Activated CD4-positive, alpha-beta memory T cell treated with anti-CD3 and anti-CD28 coated beads, Interleukin-2, amount 10 ng/mL, durations not matched to agents 7 days and 5 days (primary cell): ENCODE results near the gene PPP4R3B. TPM values are rescaled to one million over a fixed set of nuclear protein-coding genes. Genes with fewer than 3 reads are reported as not detected.
"Not testable (repeated sequence)": the region's sequence is repeated elsewhere in the genome, so short reads cannot be mapped to it uniquely, and the experiment has no call there.

ENCODE experiments used
- CTCF ChIA-PET: fragments of 350-600 bp; sonication (Branson Sonifier 250); formaldehyde crosslinking; loops from one replicate; lab custom pipeline; 2021; ENCODE audit warnings: antibody characterized with exemption, inconsistent platforms; lab: Charles Lee
- POLR2A ChIA-PET: fragments of 350-600 bp; sonication (Branson Sonifier 250); formaldehyde crosslinking; loops from one replicate; lab custom pipeline; 2021; ENCODE audit warnings: antibody characterized with exemption; lab: Charles Lee
- DNase-seq: peaks from one replicate; pipeline ENCODE4 v3.0.0-alpha.2; 2020
- H3K27ac Mint-ChIP-seq: one replicate; pipeline ENCODE4 v1.8.0; 2021; ENCODE audit warnings: mild to moderate bottlenecking, mixed read lengths
- H3K27me3 Mint-ChIP-seq: one replicate; pipeline ENCODE4 v1.8.0; 2021; ENCODE audit warnings: mixed read lengths
- H3K36me3 Mint-ChIP-seq: one replicate; pipeline ENCODE4 v1.8.0; 2021; ENCODE audit warnings: low read depth, mixed read lengths
- H3K4me1 Mint-ChIP-seq: one replicate; pipeline ENCODE4 v1.8.0; 2021; ENCODE audit warnings: mixed read lengths
- H3K4me3 Mint-ChIP-seq: one replicate; pipeline ENCODE4 v1.8.0; 2021; ENCODE audit warnings: mild to moderate bottlenecking, mixed read lengths
- H3K9me3 Mint-ChIP-seq: one replicate; pipeline ENCODE4 v1.8.0; 2021; ENCODE audit warnings: mixed read lengths
- total RNA-seq, 2 experiments: library from RNA; stranded (reverse); gene quantifications; one replicate each; pipeline ENCODE4 v1.2.3, GENCODE V29; 2021

The PPP4R3B gene
- total RNA-seq, 2 experiments from 2014 or later: 70.7 to 75.4 TPM

DNA sequence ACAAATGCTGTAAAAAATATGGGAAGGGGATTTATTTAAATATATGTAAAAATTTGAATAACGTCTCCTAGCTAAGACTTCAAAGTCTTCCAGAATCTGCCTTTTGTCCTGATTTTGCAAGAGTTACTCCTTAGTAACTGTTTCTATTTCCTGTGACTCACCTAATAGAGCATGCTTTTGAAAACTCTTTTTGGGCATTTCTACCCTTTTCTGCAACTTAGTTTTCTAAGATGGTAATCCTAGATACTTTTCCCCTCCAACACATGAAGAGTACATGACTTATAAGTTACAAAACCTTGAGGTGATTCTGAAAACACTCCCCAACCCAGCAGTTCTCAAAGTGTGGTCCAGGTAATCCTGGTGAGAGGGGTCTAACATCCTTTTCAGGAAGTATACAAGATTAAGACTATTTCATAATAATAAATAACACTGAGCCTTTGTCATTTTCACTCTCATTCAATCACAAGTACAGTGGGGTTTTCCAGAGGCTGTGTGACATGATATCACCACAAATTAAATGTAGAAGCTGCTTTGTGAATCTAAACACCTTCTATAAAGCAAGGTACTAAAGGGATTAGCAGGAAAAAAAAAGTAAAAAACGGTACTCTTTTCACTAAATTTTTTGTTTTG, 31.9 kb downstream of the PPP4R3B start:
- no peaks in the 10 kb centered on the region for H3K9me3 Mint-ChIP-seq
- DNase-seq: no peak
- H3K27ac Mint-ChIP-seq: peak overlapping the region; percentile 25
- CTCF ChIA-PET: no interaction called here
- peaks cover 46% of the 10 kb centered on the region for H3K36me3 Mint-ChIP-seq
- H3K4me3 Mint-ChIP-seq: no peak overlapping the region
- H3K27me3 Mint-ChIP-seq: no peaks in the 10 kb centered on the region
- H3K4me1 Mint-ChIP-seq: peaks cover 19% of the 10 kb centered on the region
- POLR2A ChIA-PET: no interaction called here

DNA sequence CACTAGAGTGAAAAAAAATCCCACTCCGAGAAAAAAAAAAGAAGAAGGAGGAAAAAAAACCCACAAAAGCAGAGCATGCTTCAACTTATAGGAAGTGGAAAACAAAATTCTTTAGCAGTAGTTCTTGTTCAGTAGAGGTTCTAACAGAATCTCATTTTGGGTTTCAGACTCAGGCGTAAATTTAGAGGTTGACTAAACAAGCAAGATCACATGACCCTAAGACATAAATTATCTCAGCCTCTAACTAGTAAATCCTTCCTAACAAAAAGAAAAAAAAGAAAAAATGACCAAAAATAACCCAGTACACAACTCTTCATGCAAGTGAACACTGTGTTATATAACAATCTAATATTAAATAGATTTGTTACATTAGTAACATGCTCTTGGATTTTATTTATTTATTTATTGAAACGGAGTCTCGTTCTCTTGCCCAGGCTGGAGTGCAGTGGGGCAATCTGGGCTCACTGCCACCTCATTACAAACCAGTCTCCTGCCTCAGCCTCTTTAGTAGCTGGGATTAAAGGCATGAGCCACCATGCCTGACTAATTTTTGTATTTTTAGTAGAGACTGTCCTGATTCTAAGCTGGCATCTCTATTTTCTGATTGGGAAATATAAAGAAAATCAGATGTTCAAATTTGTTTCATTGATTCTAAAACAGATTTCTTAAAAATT, 35.4 kb downstream of the PPP4R3B start:
- H3K27ac Mint-ChIP-seq: no peak overlapping the region
- ChIA-PET CTCF (interaction anchor here (0.6 to 1.8 kb wide), 2 partner anchors 62 to 75 kb away, joined by 3 to 4 read pairs; partner anchors contain the start of gene CFAP36), POLR2A (no interaction called here)
- H3K27me3 Mint-ChIP-seq: no peaks in the 10 kb centered on the region
- H3K36me3 Mint-ChIP-seq: peaks cover 50% of the 10 kb centered on the region
- H3K9me3 Mint-ChIP-seq: no peaks in the 10 kb centered on the region
- no peak for DNase-seq
- H3K4me1 Mint-ChIP-seq: peaks cover 16% of the 10 kb centered on the region
- H3K4me3 Mint-ChIP-seq: no peak overlapping the region

DNA sequence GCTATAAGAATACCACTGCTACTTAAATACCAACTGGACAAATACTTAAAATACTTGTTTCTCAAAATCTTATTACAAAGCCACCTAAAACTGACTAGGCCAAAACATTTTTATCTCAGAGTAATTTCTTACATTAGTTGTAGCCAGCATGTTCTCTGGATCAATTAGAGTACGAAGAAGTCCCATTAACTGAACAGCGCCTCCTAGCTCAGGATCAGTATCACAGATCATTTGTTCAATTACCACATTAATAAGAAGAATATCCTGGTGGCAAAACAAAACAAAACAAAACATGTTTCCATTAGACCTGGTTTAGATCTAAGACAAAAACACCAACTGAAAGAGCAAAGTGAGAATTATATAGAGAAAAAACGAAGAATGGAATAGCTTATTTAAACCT, 36.0 kb downstream of the PPP4R3B start:
- H3K27me3 Mint-ChIP-seq: no peaks in the 10 kb centered on the region
- POLR2A ChIA-PET: no interaction called here
- H3K9me3 Mint-ChIP-seq: no peaks in the 10 kb centered on the region
- H3K4me1 Mint-ChIP-seq: peaks cover 13% of the 10 kb centered on the region
- H3K36me3 Mint-ChIP-seq: peaks cover 51% of the 10 kb centered on the region
- DNase-seq: no peak
- peak overlapping the region; percentile 49 for H3K27ac Mint-ChIP-seq
- no peak overlapping the region for H3K4me3 Mint-ChIP-seq
- CTCF ChIA-PET: interaction anchor here (1.8 kb wide), 1 partner anchor 62 kb away, joined by 4 read pairs; the partner anchor contains the start of gene CFAP36

DNA sequence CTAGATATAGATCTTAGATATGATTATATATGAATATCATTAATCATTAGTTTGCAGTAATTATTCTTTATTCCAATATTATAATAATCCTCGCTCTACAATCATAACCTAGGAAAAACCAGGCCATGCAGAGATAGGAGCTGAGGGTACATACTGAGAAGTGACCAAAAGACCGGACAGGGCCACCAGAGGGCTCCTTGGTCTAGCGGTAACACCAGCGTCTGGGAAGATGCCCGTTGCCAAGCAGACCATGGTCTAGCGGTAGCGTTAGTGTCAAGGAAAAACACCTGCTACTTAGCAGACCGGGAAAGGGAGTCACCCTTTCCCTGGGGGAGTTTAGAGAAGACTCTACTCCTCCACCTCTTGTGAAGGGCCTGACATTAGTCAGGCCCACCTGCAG, 48.4 kb downstream of the PPP4R3B start:
- H3K4me1 Mint-ChIP-seq, H3K27ac Mint-ChIP-seq, H3K27me3 Mint-ChIP-seq, H3K4me3 Mint-ChIP-seq, DNase-seq, H3K9me3 Mint-ChIP-seq: not testable (repeated sequence)
- H3K36me3 Mint-ChIP-seq: peaks cover 50% of the 10 kb centered on the region
- POLR2A ChIA-PET: interaction anchor here (1.3 to 1.6 kb wide), 3 partner anchors 12 to 49 kb away, joined by 3 to 5 read pairs (median 5); partner anchors contain the start of gene CFAP36
- CTCF ChIA-PET: interaction anchor here (1.0 to 1.3 kb wide), 2 partner anchors 16 to 50 kb away, joined by 3 read pairs; partner anchors contain the start of gene CFAP36

DNA sequence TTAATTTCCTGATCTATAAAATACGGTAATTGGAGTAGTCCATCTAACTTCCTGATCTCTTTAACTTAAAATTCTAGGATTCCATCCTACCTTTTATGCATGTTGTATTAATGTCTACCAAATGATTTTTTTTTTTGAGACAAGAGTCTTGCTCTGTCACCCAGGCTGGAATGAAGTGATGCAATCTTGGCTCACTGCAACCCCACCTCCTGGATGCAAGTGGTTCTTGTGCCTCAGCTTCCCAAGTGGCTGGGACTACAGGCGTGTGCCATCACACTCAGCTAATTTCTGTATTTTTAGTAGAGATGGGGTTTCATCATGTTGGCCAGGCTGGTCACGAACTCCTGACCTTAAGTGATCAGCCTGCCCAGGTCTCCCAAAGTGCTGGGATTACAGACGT, 50.1 kb downstream of the PPP4R3B start:
- peaks cover 2% of the 10 kb centered on the region for H3K4me1 Mint-ChIP-seq
- peaks cover 5% of the 10 kb centered on the region for H3K9me3 Mint-ChIP-seq
- peaks cover 56% of the 10 kb centered on the region for H3K36me3 Mint-ChIP-seq
- H3K27ac Mint-ChIP-seq: no peak overlapping the region
- ChIA-PET POLR2A (interaction anchor here (1.0 to 1.6 kb wide), 2 partner anchors 37 to 48 kb away, joined by 4 to 5 read pairs; partner anchors contain the start of gene CFAP36), CTCF (no interaction called here)
- DNase-seq: no peak
- no peaks in the 10 kb centered on the region for H3K27me3 Mint-ChIP-seq
- H3K4me3 Mint-ChIP-seq: no peak overlapping the region

DNA sequence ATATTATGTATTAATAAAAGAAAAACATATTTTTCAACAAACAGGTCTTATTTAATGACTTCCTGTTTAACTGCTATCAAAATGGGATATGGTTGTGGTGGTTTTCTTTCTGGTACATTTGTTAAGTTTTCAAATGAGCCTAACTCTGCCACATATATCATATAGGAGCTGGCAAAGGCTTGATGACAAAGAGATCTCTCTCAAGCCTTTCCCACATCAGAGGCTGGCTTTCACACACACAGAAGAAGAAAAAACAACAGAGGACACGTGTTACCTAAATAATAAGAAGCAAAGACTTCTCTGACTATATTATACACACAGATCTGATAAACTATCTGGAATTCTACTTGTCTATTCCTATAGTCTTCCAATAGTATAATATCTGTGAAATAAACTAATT, 51.8 kb downstream of the PPP4R3B start:
- Mint-ChIP-seq H3K27me3 (no peaks in the 10 kb centered on the region), H3K36me3 (peaks cover 72% of the 10 kb centered on the region), H3K4me3 (no peak overlapping the region), H3K9me3 (peaks cover 13% of the 10 kb centered on the region), H3K4me1 (peaks cover 2% of the 10 kb centered on the region), H3K27ac (no peak overlapping the region)
- POLR2A ChIA-PET: no interaction called here
- DNase-seq: no peak
- CTCF ChIA-PET: no interaction called here

DNA sequence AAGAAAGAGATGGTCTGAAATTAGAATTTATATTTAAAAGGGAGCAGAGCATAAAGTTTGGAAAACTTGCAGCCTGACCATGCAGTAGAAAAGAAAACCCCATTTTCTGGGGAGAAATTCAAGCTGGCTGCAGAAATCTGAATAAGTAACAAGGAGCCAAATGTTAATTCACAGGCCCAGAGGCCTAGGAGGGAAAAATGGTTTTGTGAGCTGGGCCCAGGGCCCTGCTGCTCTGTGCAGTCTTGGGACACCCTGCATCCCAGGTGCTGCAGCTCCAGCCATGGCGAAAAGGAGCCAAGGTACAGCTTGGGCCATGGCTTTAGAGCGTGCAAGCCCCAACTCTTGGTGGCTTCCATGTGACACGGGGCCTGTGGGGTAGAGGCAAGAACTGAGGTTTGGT, 56.6 kb downstream of the PPP4R3B start:
- Mint-ChIP-seq H3K4me1 (peaks cover 2% of the 10 kb centered on the region), H3K36me3 (peaks cover 74% of the 10 kb centered on the region), H3K27me3 (no peaks in the 10 kb centered on the region), H3K9me3 (peaks cover 13% of the 10 kb centered on the region), H3K27ac (no peak overlapping the region), H3K4me3 (no peak overlapping the region)
- ChIA-PET CTCF (no interaction called here), POLR2A (no interaction called here)
- no peak for DNase-seq

DNA sequence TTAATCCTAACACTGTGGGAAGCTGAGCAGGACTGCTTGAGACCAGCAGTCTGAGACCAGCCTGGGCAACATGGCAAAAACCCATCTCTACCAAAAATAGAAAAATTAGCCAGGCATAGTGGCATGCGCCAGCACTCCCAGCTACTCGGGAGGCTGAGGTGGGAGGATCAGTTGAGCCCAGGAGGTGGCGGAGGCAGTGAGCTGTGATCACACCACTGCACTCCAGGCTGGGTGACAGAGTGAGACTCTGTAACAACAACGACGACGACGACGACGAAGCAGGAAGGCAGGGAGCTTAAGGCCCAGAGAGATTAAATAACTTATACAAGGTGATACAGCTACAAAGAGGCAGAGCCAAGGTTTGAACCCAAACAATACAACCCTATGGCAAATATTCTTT, 60.6 kb downstream of the PPP4R3B start:
- peaks cover 69% of the 10 kb centered on the region for H3K36me3 Mint-ChIP-seq
- POLR2A ChIA-PET: interaction anchor here (1.2 to 1.4 kb wide), 2 partner anchors 12 to 27 kb away, joined by 4 to 5 read pairs; no protein-coding TSS in a partner anchor
- CTCF ChIA-PET: no interaction called here
- peaks cover 7% of the 10 kb centered on the region for H3K9me3 Mint-ChIP-seq
- no peaks in the 10 kb centered on the region for H3K27me3 Mint-ChIP-seq
- H3K4me1 Mint-ChIP-seq: no peaks in the 10 kb centered on the region
- no peak overlapping the region for H3K4me3 Mint-ChIP-seq
- DNase-seq: no peak
- no peak overlapping the region for H3K27ac Mint-ChIP-seq

DNA sequence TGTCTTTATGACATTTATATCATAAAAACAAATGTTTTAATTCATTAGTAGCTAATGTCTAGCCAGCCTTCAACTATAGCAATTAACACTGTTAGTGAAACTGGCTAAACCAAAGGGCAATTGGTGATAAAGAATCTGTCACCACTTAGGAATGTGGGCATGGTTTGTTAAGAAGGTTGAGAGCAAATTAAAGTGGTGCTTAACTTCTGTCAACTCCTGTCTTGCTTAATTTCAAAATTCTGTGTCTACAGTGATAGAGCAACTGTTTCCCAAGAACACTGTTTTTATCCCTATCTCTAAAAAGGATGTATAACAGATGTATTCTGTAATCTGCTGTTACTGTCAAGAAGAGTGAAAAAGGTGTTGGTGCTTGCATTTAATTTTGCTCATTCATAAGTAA, 61.4 kb downstream of the PPP4R3B start:
- no peak overlapping the region for H3K27ac Mint-ChIP-seq

DNA sequence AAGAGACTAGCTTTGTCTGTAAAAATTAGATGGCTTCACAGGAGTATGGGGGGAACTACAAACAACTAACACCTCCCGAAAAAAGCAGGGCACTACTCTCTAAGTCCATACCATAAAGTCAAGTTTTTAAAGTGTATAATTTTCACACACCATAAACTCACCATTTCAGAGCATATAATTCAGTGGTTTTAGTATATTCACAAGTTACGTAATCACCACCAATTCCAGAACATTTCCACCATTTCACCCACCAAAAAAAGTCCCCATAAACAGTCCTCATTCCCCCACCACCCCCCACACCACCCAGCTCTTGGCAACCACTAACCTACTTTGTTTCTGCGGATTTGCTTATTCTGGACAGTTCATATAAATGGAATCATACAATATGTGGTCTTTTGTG, 64.1 kb downstream of the PPP4R3B start:
- Mint-ChIP-seq H3K27me3 (no peaks in the 10 kb centered on the region), H3K27ac (no peak overlapping the region), H3K9me3 (no peaks in the 10 kb centered on the region), H3K4me3 (no peak overlapping the region), H3K36me3 (peaks cover 52% of the 10 kb centered on the region), H3K4me1 (no peaks in the 10 kb centered on the region)
- no peak for DNase-seq
- CTCF ChIA-PET: interaction anchor here (1.0 kb wide), 1 partner anchor 15 kb away, joined by 3 read pairs; no protein-coding TSS in a partner anchor
- POLR2A ChIA-PET: interaction anchor here (1.0 to 1.7 kb wide), 2 partner anchors 15 to 34 kb away, joined by 3 to 5 read pairs; partner anchors contain the start of gene CFAP36

More for the DNA sequence above, 61.4 kb downstream of the PPP4R3B start:
- Mint-ChIP-seq H3K9me3 (no peaks in the 10 kb centered on the region), H3K4me3 (no peak overlapping the region), H3K36me3 (peaks cover 61% of the 10 kb centered on the region), H3K27me3 (no peaks in the 10 kb centered on the region), H3K4me1 (no peaks in the 10 kb centered on the region)
- POLR2A ChIA-PET: interaction anchor here (1.4 kb wide), 1 partner anchor 13 kb away, joined by 5 read pairs; no protein-coding TSS in a partner anchor
- CTCF ChIA-PET: interaction anchor here (1.3 kb wide), 1 partner anchor 37 kb away, joined by 3 read pairs; the partner anchor contains the start of gene CFAP36
- DNase-seq: no peak

DNA sequence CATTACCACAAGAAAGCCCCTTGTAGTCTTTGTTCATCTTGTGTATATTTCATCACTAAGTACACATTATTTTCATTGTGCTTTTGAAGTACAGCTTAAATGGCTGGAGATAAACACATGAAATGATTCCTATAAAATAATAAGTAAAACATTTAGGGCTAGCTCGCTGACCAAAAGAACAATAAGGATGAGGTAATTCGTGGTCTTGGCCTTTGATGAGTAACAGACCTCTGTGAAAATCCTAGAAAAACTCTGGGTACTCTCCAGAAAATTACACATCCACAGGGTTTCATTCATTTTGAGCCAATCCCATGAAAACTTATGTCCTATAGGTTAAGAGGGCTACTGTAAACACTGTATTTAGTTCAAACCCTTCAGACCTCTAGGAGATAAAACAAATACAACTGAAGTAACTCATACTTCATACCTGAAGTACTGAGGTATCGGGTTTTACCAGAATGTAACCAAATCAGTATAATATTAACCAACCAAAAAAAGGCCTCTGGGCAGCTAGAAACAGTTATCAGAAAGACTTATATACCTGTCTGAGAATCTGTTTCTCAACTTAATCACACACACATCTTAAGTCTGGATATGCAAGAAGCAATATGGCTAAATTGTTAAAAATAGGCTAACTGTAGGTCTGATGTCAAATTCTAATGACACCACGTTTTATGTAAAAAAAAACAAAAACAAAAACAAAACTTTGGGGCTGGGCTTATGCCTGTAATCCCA, 66.9 kb downstream of the PPP4R3B start:
- ChIA-PET POLR2A (no interaction called here), CTCF (interaction anchor here (0.5 kb wide), 1 partner anchor 55 kb away, joined by 4 read pairs; no protein-coding TSS in a partner anchor)
- DNase-seq: no peak
- H3K4me1 Mint-ChIP-seq: no peaks in the 10 kb centered on the region
- no peaks in the 10 kb centered on the region for H3K27me3 Mint-ChIP-seq
- no peak overlapping the region for H3K27ac Mint-ChIP-seq
- no peak overlapping the region for H3K4me3 Mint-ChIP-seq
- H3K9me3 Mint-ChIP-seq: no peaks in the 10 kb centered on the region
- peaks cover 49% of the 10 kb centered on the region for H3K36me3 Mint-ChIP-seq

DNA sequence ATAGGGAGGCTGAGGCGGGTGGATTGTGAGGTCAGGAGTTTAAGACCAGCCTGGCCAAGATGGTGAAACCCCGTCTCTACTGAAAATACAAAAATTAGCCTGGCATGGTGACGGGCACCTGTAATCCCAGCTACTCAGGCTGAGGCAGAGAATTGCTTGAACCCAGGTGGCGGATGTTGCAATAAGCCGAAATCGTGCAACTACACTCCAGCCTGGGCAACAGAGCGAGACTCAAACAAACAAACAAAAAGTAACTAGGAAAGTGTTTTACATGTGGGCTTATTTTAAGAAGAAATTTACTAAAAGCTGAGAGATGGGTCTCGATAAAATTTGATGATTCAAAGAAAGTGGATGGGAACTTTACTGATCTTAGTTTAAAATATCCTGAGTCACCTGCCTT, 69.7 kb downstream of the PPP4R3B start:
- POLR2A ChIA-PET: not testable (repeated sequence)

More for the DNA sequence above, 69.7 kb downstream of the PPP4R3B start:
- CTCF ChIA-PET, DNase-seq, H3K27me3 Mint-ChIP-seq, H3K4me1 Mint-ChIP-seq, H3K9me3 Mint-ChIP-seq, H3K27ac Mint-ChIP-seq, H3K4me3 Mint-ChIP-seq: not testable (repeated sequence)
- H3K36me3 Mint-ChIP-seq: peaks cover 44% of the 10 kb centered on the region
